Measurements from ENCODE around the gene TBC1D19.

GRCh38 chr4:26663888-26664287 lies 80.0 kb downstream of the TBC1D19 start:
- TF ChIP-seq CTCF (IDR thresholded peaks at IDR 0.05; ENCODE audit: low read depth, low read length): no peak
- TF ChIP-seq EZH2phosphoT487 (IDR thresholded peaks at IDR 0.05; ENCODE audit: low read depth): no peak

Data from OCI-LY3 (cell line).